GM18517 (cell line): ENCODE results near the gene LRRC4.

Source experiments
- ATAC-seq: cut with Tn5 transposase; IDR thresholded peaks from one replicate; pipeline ENCODE4 v1.9.1; 2021; ENCODE audit warnings: mild to moderate bottlenecking, moderate library complexity; ENCODE audit not compliant: unreplicated experiment

The LRRC4 gene

GRCh38 chr7:128060018-128060417 is 28.8 kb upstream of the LRRC4 start:
- ATAC-seq = no peak

- ATAC-seq = no peak
Observed at GRCh38 chr7:128059143-128059988, 28.1 kb upstream of the LRRC4 start.

GRCh38 chr7:128057909-128058308 is 26.7 kb upstream of the LRRC4 start:
- no peak for ATAC-seq

GRCh38 chr7:128056901-128057300 is 25.7 kb upstream of the LRRC4 start:
- ATAC-seq = no peak

- no peak for ATAC-seq
Observed at GRCh38 chr7:128055637-128056036, 24.4 kb upstream of the LRRC4 start.

- no peak for ATAC-seq
Observed at GRCh38 chr7:128054511-128054910, 23.3 kb upstream of the LRRC4 start.

- ATAC-seq = no peak
Observed at GRCh38 chr7:128053991-128054390, 22.8 kb upstream of the LRRC4 start.

GRCh38 chr7:128053023-128053422 is 21.8 kb upstream of the LRRC4 start:
- no peak for ATAC-seq

GRCh38 chr7:128052404-128052803 is 21.2 kb upstream of the LRRC4 start:
- no peak for ATAC-seq

GRCh38 chr7:128045766-128046165 is 14.5 kb upstream of the LRRC4 start:
- ATAC-seq = no peak

- no peak for ATAC-seq
Observed at GRCh38 chr7:128045158-128045557, 13.9 kb upstream of the LRRC4 start.

- ATAC-seq = no peak
Observed at GRCh38 chr7:128044064-128044463, 12.8 kb upstream of the LRRC4 start.

GRCh38 chr7:128042012-128042411 is 10.8 kb upstream of the LRRC4 start:
- no peak for ATAC-seq

- no peak for ATAC-seq
Observed at GRCh38 chr7:128041203-128041602, 10.0 kb upstream of the LRRC4 start.

- ATAC-seq = no peak
Observed at GRCh38 chr7:128040205-128040604, 9.0 kb upstream of the LRRC4 start.

- ATAC-seq = no peak
Observed at GRCh38 chr7:128039544-128039953, 8.3 kb upstream of the LRRC4 start.

GRCh38 chr7:128037880-128038619 is 6.8 kb upstream of the LRRC4 start:
- no peak for ATAC-seq

GRCh38 chr7:128037081-128037480 is 5.8 kb upstream of the LRRC4 start:
- ATAC-seq = no peak

GRCh38 chr7:128036226-128036940 is 5.1 kb upstream of the LRRC4 start:
- no peak for ATAC-seq

- no peak for ATAC-seq
Observed at GRCh38 chr7:128035712-128036111, 4.5 kb upstream of the LRRC4 start.

- no peak for ATAC-seq
Observed at GRCh38 chr7:128034825-128035224, 3.6 kb upstream of the LRRC4 start.

GRCh38 chr7:128033246-128033645 is 2.0 kb upstream of the LRRC4 start:
- no peak for ATAC-seq
